K562 (cell line): Measurements from ENCODE around the gene ENSA. TPM values are rescaled to one million over a fixed set of nuclear protein-coding genes. Genes with fewer than 3 reads are reported as not detected.
"Not testable (repeated sequence)": the region's sequence is repeated elsewhere in the genome, so short reads cannot be mapped to it uniquely, and the experiment has no call there.

ENCODE experiments used
- DDX20 ChIP-seq: fragments of 450-650 bp; IDR thresholded peaks from 2 replicates; pipeline ENCODE4 v1.6.1; 2016; ENCODE audit warnings: missing genetic modification characterization, low read depth, mild to moderate bottlenecking, missing compliant biosample characterization, moderate library complexity
- DPF2 ChIP-seq: fragments of 450-650 bp; IDR thresholded peaks from 2 replicates; pipeline ENCODE4 v1.6.1; 2016
- ILK ChIP-seq: fragments of 450-650 bp; IDR thresholded peaks from 2 replicates; pipeline ENCODE4 v1.6.1; 2016; ENCODE audit warnings: missing genetic modification characterization, low read depth, mild to moderate bottlenecking, missing compliant biosample characterization, moderate library complexity, borderline replicate concordance
- ZNF395 ChIP-seq: fragments of 200-800 bp; sonication (Bioruptor generic); IDR thresholded peaks from 2 replicates; pipeline ENCODE4 v1.6.1; 2017; ENCODE audit warnings: missing genetic modification characterization, missing compliant biosample characterization
- ZNF639 ChIP-seq, 2 experiments: fragments of 200-800 bp in 1 of 2; sonication (Bioruptor generic) in 1 of 2; sonication (generic) in 1 of 2; formaldehyde crosslinking in 1 of 2; IDR thresholded peaks in 1 of 2; conservative IDR thresholded peaks in 1 of 2; 2 replicates each; pipeline versions ENCODE4 v1.5.0 to v1.6.1; 2016 to 2020; ENCODE audit warnings: missing compliant biosample characterization in 1 of 2, missing genetic modification characterization in 1 of 2, missing genetic modification reagents in 1 of 2
- polyA plus RNA-seq, 8 experiments: library from polyadenylated mRNA; depleted of rRNA in 4 of 8; stranded (reverse) in 5 of 8; unstranded in 3 of 8; fragments of >200 nt; fragmentation: Nextera tagmentation in 2 of 8; fragmentation: Illumina TruSeq in 1 of 8; extraction: Ambion mirVana in 2 of 8; extraction: Trizol in 1 of 8; gene quantifications; 2 replicates each; pipeline versions ENCODE4 v1.2.1 to v1.2.3, GENCODE V29; 2011 to 2014; ENCODE audit warnings: inconsistent platforms in 1 of 8, missing spikeins in 1 of 8
- total RNA-seq, 7 experiments: library from RNA; depleted of rRNA in 6 of 7; stranded (reverse); fragments of >200 nt in 6 of 7; fragmentation: Illumina TruSeq in 2 of 7; extraction: Trizol in 2 of 7; gene quantifications; 2 replicates each; pipeline versions ENCODE4 v1.2.1 to v1.2.3, GENCODE V29; 2011 to 2021; ENCODE audit warnings: low replicate concordance in 1 of 7
- TF ChIP-seq, protein P1 (sequence below): fragments of 250-450 bp; sonication (Bioruptor Pico); IDR thresholded peaks from 2 replicates; pipeline ENCODE4 v1.4.0; 2020; ENCODE audit warnings: mild to moderate bottlenecking, moderate library complexity
- TF ChIP-seq, protein P2 (sequence below), 3 experiments: fragments of 200-800 bp in 1 of 3; fragments of 250-450 bp in 1 of 3; fragments of 450-650 bp in 1 of 3; sonication (Bioruptor Pico) in 1 of 3; sonication (Bioruptor generic) in 1 of 3; formaldehyde crosslinking in 1 of 3; IDR thresholded peaks; 2 replicates each; pipeline versions ENCODE4 v1.6.1 to v1.8.0; 2016 to 2022; ENCODE audit warnings: mild to moderate bottlenecking in 2 of 3, missing genetic modification characterization in 2 of 3, missing compliant biosample characterization in 1 of 3, moderate library complexity in 1 of 3
- TF ChIP-seq, protein P3 (sequence below): sonication (generic); formaldehyde crosslinking; IDR thresholded peaks from 2 replicates; pipeline ENCODE4 v1.8.1; 2023; ENCODE audit warnings: mild to moderate bottlenecking, missing genetic modification reagents
- TF ChIP-seq, protein P4 (sequence below), 3 experiments: fragments of 200-800 bp in 1 of 3; sonication (Bioruptor generic) in 1 of 3; sonication (generic) in 1 of 3; formaldehyde crosslinking in 1 of 3; IDR thresholded peaks; 2 replicates each; pipeline versions ENCODE4 v1.6.1 to v1.8.0; 2016 to 2022; ENCODE audit warnings: mild to moderate bottlenecking in 2 of 3, missing compliant biosample characterization in 2 of 3, missing genetic modification characterization in 2 of 3, missing genetic modification reagents in 1 of 3

Gene ENSA
- total and polyA plus RNA-seq, 9 of the 15 experiments (the other 6 are each of a cell fraction or from before 2014, with no cell fraction given), result 68.1 to 605 (median 188) TPM

- TF ChIP-seq ZNF395 (CRISPR knock-in tag), result peak; percentile 52
- peak; percentile 38; the same call in 1 of the 2 replicates for TF ChIP-seq DPF2
- peak; percentile 77; the same call in 1 of the 2 replicates for TF ChIP-seq DDX20 (tag)
- TF ChIP-seq, protein P1, sequence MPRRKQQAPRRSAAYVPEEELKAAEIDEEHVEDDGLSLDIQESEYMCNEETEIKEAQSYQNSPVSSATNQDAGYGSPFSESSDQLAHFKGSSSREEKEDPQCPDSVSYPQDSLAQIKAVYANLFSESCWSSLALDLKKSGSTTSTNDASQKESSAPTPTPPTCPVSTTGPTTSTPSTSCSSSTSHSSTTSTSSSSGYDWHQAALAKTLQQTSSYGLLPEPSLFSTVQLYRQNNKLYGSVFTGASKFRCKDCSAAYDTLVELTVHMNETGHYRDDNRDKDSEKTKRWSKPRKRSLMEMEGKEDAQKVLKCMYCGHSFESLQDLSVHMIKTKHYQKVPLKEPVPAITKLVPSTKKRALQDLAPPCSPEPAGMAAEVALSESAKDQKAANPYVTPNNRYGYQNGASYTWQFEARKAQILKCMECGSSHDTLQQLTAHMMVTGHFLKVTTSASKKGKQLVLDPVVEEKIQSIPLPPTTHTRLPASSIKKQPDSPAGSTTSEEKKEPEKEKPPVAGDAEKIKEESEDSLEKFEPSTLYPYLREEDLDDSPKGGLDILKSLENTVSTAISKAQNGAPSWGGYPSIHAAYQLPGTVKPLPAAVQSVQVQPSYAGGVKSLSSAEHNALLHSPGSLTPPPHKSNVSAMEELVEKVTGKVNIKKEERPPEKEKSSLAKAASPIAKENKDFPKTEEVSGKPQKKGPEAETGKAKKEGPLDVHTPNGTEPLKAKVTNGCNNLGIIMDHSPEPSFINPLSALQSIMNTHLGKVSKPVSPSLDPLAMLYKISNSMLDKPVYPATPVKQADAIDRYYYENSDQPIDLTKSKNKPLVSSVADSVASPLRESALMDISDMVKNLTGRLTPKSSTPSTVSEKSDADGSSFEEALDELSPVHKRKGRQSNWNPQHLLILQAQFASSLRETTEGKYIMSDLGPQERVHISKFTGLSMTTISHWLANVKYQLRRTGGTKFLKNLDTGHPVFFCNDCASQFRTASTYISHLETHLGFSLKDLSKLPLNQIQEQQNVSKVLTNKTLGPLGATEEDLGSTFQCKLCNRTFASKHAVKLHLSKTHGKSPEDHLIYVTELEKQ (CRISPR knock-in tag), result 0 out of 2 replicates have a peak, but pooled peaks have one; percentile 58
- TF ChIP-seq ZNF639 (CRISPR knock-in tag; conservative IDR thresholded peaks at IDR 0.05 in 1 of 2, IDR thresholded peaks at IDR 0.05 in 1 of 2), result peak in 1 of 2 experiments; percentile 56; a peak in 2 of 4 replicates
- peak; percentile 46; the same call in 1 of the 2 replicates for TF ChIP-seq ILK
- TF ChIP-seq, protein P2, sequence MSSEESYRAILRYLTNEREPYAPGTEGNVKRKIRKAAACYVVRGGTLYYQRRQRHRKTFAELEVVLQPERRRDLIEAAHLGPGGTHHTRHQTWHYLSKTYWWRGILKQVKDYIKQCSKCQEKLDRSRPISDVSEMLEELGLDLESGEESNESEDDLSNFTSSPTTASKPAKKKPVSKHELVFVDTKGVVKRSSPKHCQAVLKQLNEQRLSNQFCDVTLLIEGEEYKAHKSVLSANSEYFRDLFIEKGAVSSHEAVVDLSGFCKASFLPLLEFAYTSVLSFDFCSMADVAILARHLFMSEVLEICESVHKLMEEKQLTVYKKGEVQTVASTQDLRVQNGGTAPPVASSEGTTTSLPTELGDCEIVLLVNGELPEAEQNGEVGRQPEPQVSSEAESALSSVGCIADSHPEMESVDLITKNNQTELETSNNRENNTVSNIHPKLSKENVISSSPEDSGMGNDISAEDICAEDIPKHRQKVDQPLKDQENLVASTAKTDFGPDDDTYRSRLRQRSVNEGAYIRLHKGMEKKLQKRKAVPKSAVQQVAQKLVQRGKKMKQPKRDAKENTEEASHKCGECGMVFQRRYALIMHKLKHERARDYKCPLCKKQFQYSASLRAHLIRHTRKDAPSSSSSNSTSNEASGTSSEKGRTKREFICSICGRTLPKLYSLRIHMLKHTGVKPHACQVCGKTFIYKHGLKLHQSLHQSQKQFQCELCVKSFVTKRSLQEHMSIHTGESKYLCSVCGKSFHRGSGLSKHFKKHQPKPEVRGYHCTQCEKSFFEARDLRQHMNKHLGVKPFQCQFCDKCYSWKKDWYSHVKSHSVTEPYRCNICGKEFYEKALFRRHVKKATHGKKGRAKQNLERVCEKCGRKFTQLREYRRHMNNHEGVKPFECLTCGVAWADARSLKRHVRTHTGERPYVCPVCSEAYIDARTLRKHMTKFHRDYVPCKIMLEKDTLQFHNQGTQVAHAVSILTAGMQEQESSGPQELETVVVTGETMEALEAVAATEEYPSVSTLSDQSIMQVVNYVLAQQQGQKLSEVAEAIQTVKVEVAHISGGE (CRISPR knock-in tag; IDR thresholded peaks at IDR 0.05), result peak in 1 of 3 experiments; percentile 25; a peak in 1 of 6 replicates
- TF ChIP-seq, protein P3, sequence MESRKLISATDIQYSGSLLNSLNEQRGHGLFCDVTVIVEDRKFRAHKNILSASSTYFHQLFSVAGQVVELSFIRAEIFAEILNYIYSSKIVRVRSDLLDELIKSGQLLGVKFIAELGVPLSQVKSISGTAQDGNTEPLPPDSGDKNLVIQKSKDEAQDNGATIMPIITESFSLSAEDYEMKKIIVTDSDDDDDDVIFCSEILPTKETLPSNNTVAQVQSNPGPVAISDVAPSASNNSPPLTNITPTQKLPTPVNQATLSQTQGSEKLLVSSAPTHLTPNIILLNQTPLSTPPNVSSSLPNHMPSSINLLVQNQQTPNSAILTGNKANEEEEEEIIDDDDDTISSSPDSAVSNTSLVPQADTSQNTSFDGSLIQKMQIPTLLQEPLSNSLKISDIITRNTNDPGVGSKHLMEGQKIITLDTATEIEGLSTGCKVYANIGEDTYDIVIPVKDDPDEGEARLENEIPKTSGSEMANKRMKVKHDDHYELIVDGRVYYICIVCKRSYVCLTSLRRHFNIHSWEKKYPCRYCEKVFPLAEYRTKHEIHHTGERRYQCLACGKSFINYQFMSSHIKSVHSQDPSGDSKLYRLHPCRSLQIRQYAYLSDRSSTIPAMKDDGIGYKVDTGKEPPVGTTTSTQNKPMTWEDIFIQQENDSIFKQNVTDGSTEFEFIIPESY, result 0 out of 2 replicates have a peak, but pooled peaks have one; percentile 52
- TF ChIP-seq, protein P4, sequence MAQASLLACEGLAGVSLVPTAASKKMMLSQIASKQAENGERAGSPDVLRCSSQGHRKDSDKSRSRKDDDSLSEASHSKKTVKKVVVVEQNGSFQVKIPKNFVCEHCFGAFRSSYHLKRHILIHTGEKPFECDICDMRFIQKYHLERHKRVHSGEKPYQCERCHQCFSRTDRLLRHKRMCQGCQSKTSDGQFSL (CRISPR knock-in tag; IDR thresholded peaks at IDR 0.05), result not testable (repeated sequence)
- TF ChIP-seq, protein P4 (tag; IDR thresholded peaks at IDR 0.05), result peak in 1 of 2 experiments; percentile 83; a peak in 2 of 4 replicates
Measured at GRCh38 chr1:150634839-150635622, 5.6 kb upstream of the ENSA start (continued).
